Measurements from ENCODE around the gene MN1. TPM values are rescaled to one million over a fixed set of nuclear protein-coding genes. Genes with fewer than 3 reads are reported as not detected.

The MN1 gene
- total RNA-seq, 2 experiments from 2014 or later: 0.27 to 0.28 TPM

- H3K4me3 ChIP-seq (ENCODE audit: low read length): no peak overlapping the region
- CTCF ChIA-PET: no interaction called here
- H3K27me3 ChIP-seq (ENCODE audit: control insufficient read depth in 1 of 2, insufficient read depth in 2 of 2, low read length in 2 of 2): peaks cover 0 to 9% of the 10 kb centered on the region in 2 experiments
- H3K9me3 ChIP-seq (ENCODE audit: control insufficient read depth in 1 of 2, insufficient read depth in 1 of 2, low read length in 2 of 2): peaks cover 5 to 8% of the 10 kb centered on the region in 2 experiments
- no peak for TF ChIP-seq CTCF (IDR thresholded peaks at IDR 0.05)
- no peaks in the 10 kb centered on the region for H3K4me1 ChIP-seq (ENCODE audit: insufficient read depth, low read length)
- no peak overlapping the region for H3K27ac ChIP-seq (ENCODE audit: low read depth in 1 of 2, low read length in 2 of 2)
- H3K36me3 ChIP-seq (ENCODE audit: insufficient read depth, low read length): no peaks in the 10 kb centered on the region
- no peaks in the 10 kb centered on the region for H3K36me3 Mint-ChIP-seq (ENCODE audit: low read depth)
- POLR2A ChIA-PET: no interaction called here
- H3K4me1 Mint-ChIP-seq (ENCODE audit: low read depth): no peaks in the 10 kb centered on the region
- H3K27me3 Mint-ChIP-seq: peaks cover 26% of the 10 kb centered on the region
- ATAC-seq (ENCODE audit: poor library complexity) (no peak), DNase-seq (peak in 2 of 14 experiments; percentile 52 to 75)
- H3K9me3 Mint-ChIP-seq: no peaks in the 10 kb centered on the region
- H3K4me3 Mint-ChIP-seq: no peak overlapping the region
- H3K27ac Mint-ChIP-seq: no peak overlapping the region
- intact Hi-C loops (cut with DNase I, micrococcal nuclease): no loop called here
Measured at GRCh38 chr22:27718186-27719035, 83.1 kb downstream of the MN1 start.

- Mint-ChIP-seq H3K27me3 (peaks cover 31% of the 10 kb centered on the region), H3K27ac (no peak overlapping the region), H3K4me1 (ENCODE audit: low read depth) (no peaks in the 10 kb centered on the region), H3K9me3 (no peaks in the 10 kb centered on the region), H3K36me3 (ENCODE audit: low read depth) (no peaks in the 10 kb centered on the region), H3K4me3 (no peak overlapping the region)
- H3K27me3 ChIP-seq (ENCODE audit: control insufficient read depth in 1 of 2, insufficient read depth in 2 of 2, low read length in 2 of 2): peaks cover 0 to 15% of the 10 kb centered on the region in 2 experiments
- no peak overlapping the region for H3K27ac ChIP-seq (ENCODE audit: low read depth in 1 of 2, low read length in 2 of 2)
- ATAC-seq (ENCODE audit: poor library complexity) (no peak), DNase-seq (no peak)
- CTCF ChIA-PET: no interaction called here
- POLR2A ChIA-PET: no interaction called here
- intact Hi-C loops (cut with DNase I, micrococcal nuclease): no loop called here
- peaks cover 5 to 8% of the 10 kb centered on the region in 2 experiments for H3K9me3 ChIP-seq (ENCODE audit: control insufficient read depth in 1 of 2, insufficient read depth in 1 of 2, low read length in 2 of 2)
- TF ChIP-seq CTCF (IDR thresholded peaks at IDR 0.05): no peak
- H3K4me1 ChIP-seq (ENCODE audit: insufficient read depth, low read length): no peaks in the 10 kb centered on the region
- H3K36me3 ChIP-seq (ENCODE audit: insufficient read depth, low read length): no peaks in the 10 kb centered on the region
- H3K4me3 ChIP-seq (ENCODE audit: low read length): no peak overlapping the region
Measured at GRCh38 chr22:27717094-27717493, 84.5 kb downstream of the MN1 start.

- peaks cover 36% of the 10 kb centered on the region for H3K27me3 Mint-ChIP-seq
- peaks cover 5 to 8% of the 10 kb centered on the region in 2 experiments for H3K9me3 ChIP-seq (ENCODE audit: control insufficient read depth in 1 of 2, insufficient read depth in 1 of 2, low read length in 2 of 2)
- ChIA-PET CTCF (no interaction called here), POLR2A (no interaction called here)
- no peaks in the 10 kb centered on the region for H3K36me3 ChIP-seq (ENCODE audit: insufficient read depth, low read length)
- H3K9me3 Mint-ChIP-seq: no peaks in the 10 kb centered on the region
- ATAC-seq (ENCODE audit: poor library complexity): no peak
- H3K4me1 Mint-ChIP-seq (ENCODE audit: low read depth): no peaks in the 10 kb centered on the region
- no peak overlapping the region for H3K27ac ChIP-seq (ENCODE audit: low read depth in 1 of 2, low read length in 2 of 2)
- H3K27me3 ChIP-seq (ENCODE audit: control insufficient read depth in 1 of 2, insufficient read depth in 2 of 2, low read length in 2 of 2): peaks cover 0 to 15% of the 10 kb centered on the region in 2 experiments
- H3K36me3 Mint-ChIP-seq (ENCODE audit: low read depth): no peaks in the 10 kb centered on the region
- intact Hi-C loops (cut with DNase I, micrococcal nuclease): no loop called here
- H3K4me3 ChIP-seq (ENCODE audit: low read length): no peak overlapping the region
- H3K4me3 Mint-ChIP-seq: no peak overlapping the region
- H3K27ac Mint-ChIP-seq: no peak overlapping the region
- DNase-seq: no peak
- TF ChIP-seq CTCF (IDR thresholded peaks at IDR 0.05): no peak
- H3K4me1 ChIP-seq (ENCODE audit: insufficient read depth, low read length): no peaks in the 10 kb centered on the region
Measured at GRCh38 chr22:27716074-27716473, 85.5 kb downstream of the MN1 start.
